Hematopoietic multipotent progenitor cell treated with erythropoietin and hydrocortisone succinate and interleukin-3 and kit ligand, for 17 days (in vitro differentiated cells): ENCODE data around the gene ENTPD1.
"Not testable (repeated sequence)": the region's sequence is repeated elsewhere in the genome, so short reads cannot be mapped to it uniquely, and the experiment has no call there.

Experiments
- DNase-seq: peaks from one replicate; pipeline ENCODE4 v3.0.0-alpha.2; 2015; ENCODE audit warnings: low spot score

Gene ENTPD1

GRCh38 chr10:95759233-95759826 lies 3.4 kb downstream of the ENTPD1 start:
- DNase-seq: no peak

DNA sequence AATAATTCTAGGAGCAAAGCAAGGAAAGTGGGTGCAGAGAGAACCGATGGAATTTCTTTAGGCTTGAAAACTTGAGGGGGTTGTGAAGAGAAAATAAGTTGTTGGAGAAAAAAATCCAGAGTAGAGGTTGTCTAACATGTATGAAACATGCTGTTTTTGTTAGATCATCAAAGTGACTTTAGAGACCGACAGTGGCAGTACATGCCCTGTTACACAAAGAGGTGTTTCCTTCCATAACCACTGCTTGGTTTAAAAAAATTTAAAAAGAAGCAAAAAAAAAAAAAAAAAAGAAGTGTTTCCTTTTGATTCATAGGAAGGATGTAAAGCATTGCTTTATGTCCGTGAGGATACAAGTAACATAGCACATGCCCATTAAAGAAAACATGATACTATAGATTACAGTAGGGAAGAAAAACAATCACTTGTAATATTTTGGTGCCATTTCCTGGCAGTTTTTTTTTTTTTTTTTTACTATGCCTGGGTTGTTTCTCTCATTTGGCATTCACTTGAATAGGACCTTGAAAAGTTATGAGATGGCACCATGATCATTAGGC lies 6.1 kb downstream of the ENTPD1 start:
- DNase-seq: no peak

- no peak for DNase-seq
Measured at GRCh38 chr10:95767884-95768556, 12.1 kb downstream of the ENTPD1 start.

DNA sequence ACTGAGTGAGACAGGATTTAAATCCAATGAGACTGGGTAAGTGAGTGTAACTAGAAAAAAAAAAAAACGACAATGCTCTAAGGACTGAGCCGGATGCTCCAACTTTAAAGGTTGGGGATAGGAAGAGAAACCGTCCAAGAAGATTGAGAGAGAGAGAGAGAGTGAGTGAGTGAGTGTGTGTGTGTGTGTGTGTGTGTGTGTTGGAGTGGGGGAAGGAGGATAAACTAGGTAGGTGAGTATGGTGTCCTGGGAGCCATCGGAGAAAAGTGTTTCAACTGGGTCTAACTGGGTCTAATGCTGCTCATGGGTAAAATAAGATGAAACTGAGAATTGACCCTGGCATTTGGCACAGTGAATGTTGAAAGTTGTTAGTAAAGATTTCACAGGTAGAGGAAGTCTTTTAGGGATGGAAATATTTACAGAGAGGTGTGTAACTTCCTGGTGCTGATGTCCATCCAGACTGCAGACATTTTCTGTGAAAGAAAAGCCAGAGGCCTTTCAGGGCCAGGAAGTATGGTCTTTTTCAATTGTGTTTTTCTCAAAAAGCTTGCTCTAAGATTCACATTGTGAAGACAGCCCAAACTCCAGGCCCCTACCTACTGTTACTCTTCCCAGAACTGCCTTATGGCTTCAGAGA lies 14.2 kb downstream of the ENTPD1 start:
- DNase-seq: no peak

DNA sequence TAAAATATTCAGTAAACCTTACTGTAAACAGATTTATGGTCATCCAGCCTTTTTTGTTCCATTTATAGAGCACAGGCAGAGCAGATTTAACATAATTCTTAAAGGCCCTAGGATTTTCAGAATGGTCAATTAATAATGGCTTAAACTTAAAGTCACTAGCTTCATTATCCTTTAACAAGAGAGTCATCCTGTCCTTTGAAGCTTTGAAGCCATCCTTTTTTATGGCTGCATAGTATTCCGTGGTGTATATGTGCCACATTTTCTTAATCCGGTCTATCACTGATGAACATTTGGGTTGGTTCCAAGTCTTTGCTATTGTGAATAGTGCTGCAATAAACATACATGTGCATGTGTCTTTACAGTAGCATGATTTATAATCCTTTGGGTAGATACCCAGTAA lies 17.5 kb downstream of the ENTPD1 start:
- not testable (repeated sequence) for DNase-seq

DNA sequence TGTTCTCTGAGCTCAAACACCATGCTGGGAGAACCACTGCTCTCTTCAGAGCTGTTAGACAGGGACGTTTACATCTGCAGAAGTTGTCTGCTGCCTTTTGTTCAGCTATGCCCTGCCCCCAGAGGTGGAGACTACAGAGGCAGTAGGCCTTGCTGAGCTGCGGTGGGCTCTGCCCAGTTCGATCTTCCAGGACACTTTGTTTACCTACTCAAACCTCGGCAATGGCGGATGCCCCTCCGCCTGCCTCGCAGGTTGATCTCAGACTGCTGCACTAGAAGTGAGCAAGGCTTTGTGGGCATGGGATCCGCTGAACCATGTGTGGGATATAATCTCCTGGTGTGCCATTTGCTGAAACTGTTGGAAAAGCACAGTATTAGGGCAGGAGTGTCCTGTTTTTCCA lies 21.7 kb downstream of the ENTPD1 start:
- DNase-seq: not testable (repeated sequence)

DNA sequence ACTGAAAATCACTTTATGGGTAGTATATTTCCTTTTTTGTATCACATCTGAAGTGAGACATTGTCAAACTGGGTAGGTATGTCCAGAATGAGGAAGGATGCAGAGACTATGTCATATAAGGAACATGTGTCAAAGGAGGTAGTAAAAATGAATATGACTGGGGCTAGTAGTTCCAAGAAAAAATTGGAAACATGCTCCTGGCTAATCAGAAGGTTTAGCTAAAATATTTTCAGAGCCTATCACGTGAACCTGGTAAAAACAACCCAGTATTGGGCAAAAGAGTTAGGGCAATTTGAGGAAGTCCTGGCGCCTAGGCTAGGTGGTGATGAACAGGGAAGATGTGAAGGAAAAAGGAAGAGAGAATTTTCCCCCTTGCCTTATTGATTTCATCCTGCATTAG lies 26.4 kb downstream of the ENTPD1 start:
- no peak for DNase-seq

DNA sequence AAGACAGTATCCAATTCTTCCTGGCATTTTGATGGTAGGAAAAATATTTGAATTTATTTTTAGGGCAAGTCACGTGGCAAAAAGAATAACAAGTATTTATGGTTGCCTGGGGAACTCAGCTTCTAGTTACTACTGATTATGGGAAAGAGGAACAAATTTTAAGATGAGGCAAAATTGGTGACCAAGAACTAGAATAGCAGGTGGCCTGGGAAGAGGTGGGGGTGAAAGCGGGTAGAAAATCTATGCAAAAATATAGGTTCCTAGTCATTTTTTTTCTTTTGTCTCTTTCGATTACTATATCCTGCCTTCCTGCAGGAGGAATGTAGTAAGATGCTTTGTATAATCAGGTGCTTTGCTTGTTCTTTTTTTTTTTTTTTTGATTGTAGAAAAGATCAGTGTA lies 27.8 kb downstream of the ENTPD1 start:
- DNase-seq: no peak

- no peak for DNase-seq
Measured at GRCh38 chr10:95784279-95784913, 28.4 kb downstream of the ENTPD1 start.

GRCh38 chr10:95785317-95785716 lies 29.4 kb downstream of the ENTPD1 start:
- no peak for DNase-seq

GRCh38 chr10:95785942-95786669 lies 30.1 kb downstream of the ENTPD1 start:
- no peak for DNase-seq

DNA sequence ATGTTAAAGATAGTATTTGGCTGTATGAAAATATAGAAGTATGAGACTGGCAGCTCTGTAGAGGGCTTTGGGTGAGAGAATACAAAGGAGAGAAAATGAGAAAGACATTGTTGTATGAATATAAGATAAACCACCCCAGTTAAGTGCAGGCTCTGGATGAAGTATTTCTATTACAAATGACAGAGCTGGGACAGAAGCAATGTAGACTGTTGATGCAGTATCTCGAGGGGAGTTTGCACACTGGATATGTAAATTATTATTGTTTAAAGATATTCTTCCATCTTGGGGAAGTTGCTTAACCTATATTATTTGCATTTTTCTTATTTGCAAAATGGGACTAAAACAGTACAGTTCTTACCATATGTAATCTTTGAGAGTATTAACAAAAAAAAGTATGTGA lies 31.5 kb downstream of the ENTPD1 start:
- no peak for DNase-seq

GRCh38 chr10:95788830-95789229 lies 32.9 kb downstream of the ENTPD1 start:
- DNase-seq: no peak

- no peak for DNase-seq
Measured at GRCh38 chr10:95789902-95790301, 33.9 kb downstream of the ENTPD1 start.

GRCh38 chr10:95790982-95791381 lies 35.0 kb downstream of the ENTPD1 start:
- DNase-seq: no peak

DNA sequence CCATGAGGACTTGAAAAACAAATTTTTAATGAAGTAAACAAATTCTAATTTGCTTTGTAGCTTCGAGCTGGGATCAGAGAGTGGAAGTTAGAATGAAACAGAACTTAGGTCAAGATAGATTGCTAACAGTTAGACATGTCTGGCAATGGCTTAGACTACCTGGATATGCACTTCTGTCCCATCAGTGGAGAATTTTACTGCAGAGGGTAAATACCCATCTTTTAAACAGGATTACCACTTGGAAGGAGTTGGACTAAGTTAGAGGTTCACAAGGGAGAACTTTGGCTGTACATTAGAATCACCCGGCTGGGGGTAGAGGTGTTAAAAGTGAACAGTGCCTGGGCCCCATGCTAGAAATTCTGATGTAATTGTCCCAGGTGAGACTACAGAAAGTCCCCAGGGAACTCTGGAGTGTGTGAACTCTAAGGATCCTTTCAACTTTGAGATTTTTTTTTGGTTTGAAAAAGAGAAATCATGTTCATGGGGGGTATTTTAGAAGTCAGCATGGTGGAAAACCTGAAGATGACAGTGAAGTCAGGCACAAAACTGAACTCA lies 35.5 kb downstream of the ENTPD1 start:
- DNase-seq: no peak

- DNase-seq: no peak
Measured at GRCh38 chr10:95792211-95792780, 36.3 kb downstream of the ENTPD1 start.

- DNase-seq: no peak
Measured at GRCh38 chr10:95792874-95793285, 36.9 kb downstream of the ENTPD1 start.

DNA sequence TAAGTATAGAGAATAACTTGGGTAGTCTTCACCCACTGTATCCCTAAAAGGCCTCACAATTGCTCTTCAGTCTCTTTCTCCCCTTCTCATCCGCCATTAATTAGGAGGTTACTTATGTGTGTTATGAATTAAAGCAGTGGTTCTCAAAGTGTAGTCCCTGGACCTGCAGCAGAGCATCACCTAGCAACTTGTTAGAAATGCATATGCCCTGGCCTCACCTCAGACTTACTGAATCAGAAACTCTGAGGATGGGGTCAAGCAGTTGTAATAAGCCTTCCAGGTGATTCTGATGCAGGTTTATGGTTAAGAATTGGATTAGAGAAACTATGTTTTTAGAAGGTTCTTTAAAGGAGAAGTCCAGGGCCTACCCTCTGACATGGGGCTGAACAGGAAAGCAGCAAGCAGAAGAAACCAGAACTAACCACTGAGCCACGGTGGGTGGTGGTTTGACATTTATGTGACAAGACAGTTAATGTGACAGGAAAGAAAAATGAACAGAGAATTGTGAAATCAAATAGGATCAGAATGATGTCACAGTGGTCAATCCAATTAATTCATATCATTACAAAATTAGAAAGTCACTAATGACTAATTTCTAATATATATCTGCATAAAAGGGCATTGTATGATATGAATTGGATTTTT lies 37.6 kb downstream of the ENTPD1 start:
- no peak for DNase-seq

- no peak for DNase-seq
Measured at GRCh38 chr10:95794195-95794594, 38.2 kb downstream of the ENTPD1 start.

DNA sequence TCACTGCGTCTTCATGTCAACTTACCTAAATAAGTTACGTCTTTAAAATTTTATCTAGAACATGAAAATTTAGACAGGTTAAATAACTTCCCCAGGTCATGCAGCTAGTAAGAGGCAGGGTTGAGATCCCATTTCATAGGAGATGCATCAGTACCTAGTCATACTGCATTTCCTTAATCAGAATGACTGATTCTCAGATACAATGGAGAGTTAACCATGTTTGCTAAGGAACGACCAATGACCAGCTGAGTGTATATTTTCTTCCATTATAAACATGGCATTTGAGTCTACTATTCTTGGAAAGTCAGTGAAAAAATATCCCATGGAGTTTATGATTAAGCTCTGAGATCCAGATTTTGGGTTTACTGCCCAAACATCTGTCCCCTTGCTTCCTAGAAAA lies 39.6 kb downstream of the ENTPD1 start:
- no peak for DNase-seq
